SK-N-MC (cell line): ENCODE measurements around the gene TSHZ2.

ENCODE experiments used
- EZH2 ChIP-seq: fragments of 200-600 bp; sonication (generic); IDR thresholded peaks from one replicate; pipeline ENCODE4 v1.6.1; 2017; ENCODE audit warnings: antibody characterized with exemption
- POLR2AphosphoS5 ChIP-seq: IDR thresholded peaks from 2 replicates; pipeline ENCODE4 v1.6.1; 2012; ENCODE audit warnings: mild to moderate bottlenecking, low read depth, low read length, borderline replicate concordance

DNA sequence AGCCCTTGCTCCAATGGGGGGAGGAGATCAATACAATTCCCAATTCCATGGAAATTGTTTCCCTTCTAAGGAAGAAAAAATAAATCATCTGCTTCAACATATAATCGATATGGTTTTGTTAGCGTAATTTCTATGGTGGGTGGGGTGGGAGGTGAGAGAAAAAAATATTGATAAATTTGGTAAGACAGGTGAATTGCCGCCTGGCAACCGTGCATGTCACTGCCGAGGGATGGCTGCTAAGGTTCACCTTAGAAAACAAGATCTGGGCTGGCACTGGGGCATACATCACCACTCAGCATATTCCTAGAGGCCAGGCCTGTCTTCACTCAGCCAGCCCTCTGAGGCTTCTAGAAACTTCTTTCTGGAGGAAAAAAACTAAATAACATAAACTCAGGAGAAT is 517.4 kb downstream of the TSHZ2 start:
- TF ChIP-seq POLR2AphosphoS5: no peak
- TF ChIP-seq EZH2: no peak
